ENCODE results near the gene RNF14.

RNF14 gene

GRCh38 chr5:142016556-142016955 is 47.7 kb downstream of the RNF14 start:
- no peak for ATAC-seq
- TF ChIP-seq, protein P1, sequence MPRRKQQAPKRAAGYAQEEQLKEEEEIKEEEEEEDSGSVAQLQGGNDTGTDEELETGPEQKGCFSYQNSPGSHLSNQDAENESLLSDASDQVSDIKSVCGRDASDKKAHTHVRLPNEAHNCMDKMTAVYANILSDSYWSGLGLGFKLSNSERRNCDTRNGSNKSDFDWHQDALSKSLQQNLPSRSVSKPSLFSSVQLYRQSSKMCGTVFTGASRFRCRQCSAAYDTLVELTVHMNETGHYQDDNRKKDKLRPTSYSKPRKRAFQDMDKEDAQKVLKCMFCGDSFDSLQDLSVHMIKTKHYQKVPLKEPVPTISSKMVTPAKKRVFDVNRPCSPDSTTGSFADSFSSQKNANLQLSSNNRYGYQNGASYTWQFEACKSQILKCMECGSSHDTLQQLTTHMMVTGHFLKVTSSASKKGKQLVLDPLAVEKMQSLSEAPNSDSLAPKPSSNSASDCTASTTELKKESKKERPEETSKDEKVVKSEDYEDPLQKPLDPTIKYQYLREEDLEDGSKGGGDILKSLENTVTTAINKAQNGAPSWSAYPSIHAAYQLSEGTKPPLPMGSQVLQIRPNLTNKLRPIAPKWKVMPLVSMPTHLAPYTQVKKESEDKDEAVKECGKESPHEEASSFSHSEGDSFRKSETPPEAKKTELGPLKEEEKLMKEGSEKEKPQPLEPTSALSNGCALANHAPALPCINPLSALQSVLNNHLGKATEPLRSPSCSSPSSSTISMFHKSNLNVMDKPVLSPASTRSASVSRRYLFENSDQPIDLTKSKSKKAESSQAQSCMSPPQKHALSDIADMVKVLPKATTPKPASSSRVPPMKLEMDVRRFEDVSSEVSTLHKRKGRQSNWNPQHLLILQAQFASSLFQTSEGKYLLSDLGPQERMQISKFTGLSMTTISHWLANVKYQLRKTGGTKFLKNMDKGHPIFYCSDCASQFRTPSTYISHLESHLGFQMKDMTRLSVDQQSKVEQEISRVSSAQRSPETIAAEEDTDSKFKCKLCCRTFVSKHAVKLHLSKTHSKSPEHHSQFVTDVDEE (CRISPR knock-in tag; IDR thresholded peaks at IDR 0.05) = no peak
- TF ChIP-seq PATZ1 (CRISPR knock-in tag; IDR thresholded peaks at IDR 0.05; ENCODE audit: borderline replicate concordance) = no peak
- no peak for TF ChIP-seq ZC3H10 (CRISPR knock-in tag; IDR thresholded peaks at IDR 0.05)
- TF ChIP-seq TCF4 (CRISPR knock-in tag; IDR thresholded peaks at IDR 0.05; ENCODE audit: borderline replicate concordance) = no peak
- TF ChIP-seq SNAI2 (CRISPR knock-in tag; IDR thresholded peaks at IDR 0.05) = no peak

GRCh38 chr5:142017832-142018427 is 49.0 kb downstream of the RNF14 start:
- TF ChIP-seq TOX (CRISPR knock-in tag; IDR thresholded peaks at IDR 0.05; ENCODE audit: borderline replicate concordance) (no peak), OSR1 (CRISPR knock-in tag; IDR thresholded peaks at IDR 0.05) (no peak), TCF4 (CRISPR knock-in tag; IDR thresholded peaks at IDR 0.05; ENCODE audit: borderline replicate concordance) (no peak), CSDC2 (CRISPR knock-in tag; IDR thresholded peaks at IDR 0.05) (no peak), ZFP30 (CRISPR knock-in tag; IDR thresholded peaks at IDR 0.05) (no peak), ZNF70 (CRISPR knock-in tag; IDR thresholded peaks at IDR 0.05) (no peak), ZNF8 (CRISPR knock-in tag; IDR thresholded peaks at IDR 0.05) (no peak)
- ATAC-seq = no peak

GRCh38 chr5:142020122-142020659 is 51.3 kb downstream of the RNF14 start:
- no peak for ATAC-seq
- TF ChIP-seq ZNF8 (CRISPR knock-in tag; IDR thresholded peaks at IDR 0.05) (no peak), ZNF70 (CRISPR knock-in tag; IDR thresholded peaks at IDR 0.05) (no peak), ESRRG (CRISPR knock-in tag; IDR thresholded peaks at IDR 0.05) (no peak), SNAI2 (CRISPR knock-in tag; IDR thresholded peaks at IDR 0.05) (no peak), OSR1 (CRISPR knock-in tag; IDR thresholded peaks at IDR 0.05) (no peak), GLIS3 (CRISPR knock-in tag; IDR thresholded peaks at IDR 0.05) (no peak), ZNF565 (CRISPR knock-in tag; conservative IDR thresholded peaks at IDR 0.05; ENCODE audit: low read depth) (no peak)
- TF ChIP-seq, protein P2, sequence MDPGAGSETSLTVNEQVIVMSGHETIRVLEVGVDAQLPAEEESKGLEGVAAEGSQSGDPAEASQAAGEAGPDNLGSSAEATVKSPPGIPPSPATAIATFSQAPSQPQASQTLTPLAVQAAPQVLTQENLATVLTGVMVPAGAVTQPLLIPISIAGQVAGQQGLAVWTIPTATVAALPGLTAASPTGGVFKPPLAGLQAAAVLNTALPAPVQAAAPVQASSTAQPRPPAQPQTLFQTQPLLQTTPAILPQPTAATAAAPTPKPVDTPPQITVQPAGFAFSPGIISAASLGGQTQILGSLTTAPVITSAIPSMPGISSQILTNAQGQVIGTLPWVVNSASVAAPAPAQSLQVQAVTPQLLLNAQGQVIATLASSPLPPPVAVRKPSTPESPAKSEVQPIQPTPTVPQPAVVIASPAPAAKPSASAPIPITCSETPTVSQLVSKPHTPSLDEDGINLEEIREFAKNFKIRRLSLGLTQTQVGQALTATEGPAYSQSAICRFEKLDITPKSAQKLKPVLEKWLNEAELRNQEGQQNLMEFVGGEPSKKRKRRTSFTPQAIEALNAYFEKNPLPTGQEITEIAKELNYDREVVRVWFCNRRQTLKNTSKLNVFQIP (CRISPR knock-in tag; IDR thresholded peaks at IDR 0.05; ENCODE audit: borderline replicate concordance, low read depth) = no peak
- TF ChIP-seq, protein P3, sequence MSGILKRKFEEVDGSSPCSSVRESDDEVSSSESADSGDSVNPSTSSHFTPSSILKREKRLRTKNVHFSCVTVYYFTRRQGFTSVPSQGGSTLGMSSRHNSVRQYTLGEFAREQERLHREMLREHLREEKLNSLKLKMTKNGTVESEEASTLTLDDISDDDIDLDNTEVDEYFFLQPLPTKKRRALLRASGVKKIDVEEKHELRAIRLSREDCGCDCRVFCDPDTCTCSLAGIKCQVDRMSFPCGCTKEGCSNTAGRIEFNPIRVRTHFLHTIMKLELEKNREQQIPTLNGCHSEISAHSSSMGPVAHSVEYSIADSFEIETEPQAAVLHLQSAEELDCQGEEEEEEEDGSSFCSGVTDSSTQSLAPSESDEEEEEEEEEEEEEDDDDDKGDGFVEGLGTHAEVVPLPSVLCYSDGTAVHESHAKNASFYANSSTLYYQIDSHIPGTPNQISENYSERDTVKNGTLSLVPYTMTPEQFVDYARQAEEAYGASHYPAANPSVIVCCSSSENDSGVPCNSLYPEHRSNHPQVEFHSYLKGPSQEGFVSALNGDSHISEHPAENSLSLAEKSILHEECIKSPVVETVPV (CRISPR knock-in tag; IDR thresholded peaks at IDR 0.05) = no peak

DNA sequence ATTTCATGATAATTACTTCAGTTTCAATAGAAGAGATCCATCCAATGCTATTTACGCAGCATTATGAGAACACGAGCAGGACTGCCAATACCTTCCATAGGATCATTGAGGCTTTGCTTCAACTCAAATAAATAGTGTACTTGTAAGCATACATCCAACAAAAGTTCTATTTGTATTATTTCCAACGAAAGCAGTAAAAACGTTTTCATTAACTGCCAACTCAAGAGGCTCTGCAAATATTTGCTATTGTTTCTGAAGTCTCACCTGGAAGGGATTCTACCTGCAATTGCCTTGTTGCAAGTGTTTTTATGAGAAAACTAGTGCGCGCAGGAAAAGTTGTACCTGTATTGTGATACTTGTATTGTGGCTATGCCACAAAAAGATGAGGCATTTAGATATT is 54.9 kb downstream of the RNF14 start:
- no peak for TF ChIP-seq BACH2 (CRISPR knock-in tag; IDR thresholded peaks at IDR 0.05; ENCODE audit: borderline replicate concordance)
- TF ChIP-seq TCF4 (CRISPR knock-in tag; IDR thresholded peaks at IDR 0.05; ENCODE audit: borderline replicate concordance) = no peak
- no peak for TF ChIP-seq ZNF565 (CRISPR knock-in tag; conservative IDR thresholded peaks at IDR 0.05; ENCODE audit: low read depth)
- TF ChIP-seq, protein P4, sequence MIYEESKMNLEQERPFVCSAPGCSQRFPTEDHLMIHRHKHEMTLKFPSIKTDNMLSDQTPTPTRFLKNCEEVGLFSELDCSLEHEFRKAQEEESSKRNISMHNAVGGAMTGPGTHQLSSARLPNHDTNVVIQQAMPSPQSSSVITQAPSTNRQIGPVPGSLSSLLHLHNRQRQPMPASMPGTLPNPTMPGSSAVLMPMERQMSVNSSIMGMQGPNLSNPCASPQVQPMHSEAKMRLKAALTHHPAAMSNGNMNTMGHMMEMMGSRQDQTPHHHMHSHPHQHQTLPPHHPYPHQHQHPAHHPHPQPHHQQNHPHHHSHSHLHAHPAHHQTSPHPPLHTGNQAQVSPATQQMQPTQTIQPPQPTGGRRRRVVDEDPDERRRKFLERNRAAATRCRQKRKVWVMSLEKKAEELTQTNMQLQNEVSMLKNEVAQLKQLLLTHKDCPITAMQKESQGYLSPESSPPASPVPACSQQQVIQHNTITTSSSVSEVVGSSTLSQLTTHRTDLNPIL (CRISPR knock-in tag; IDR thresholded peaks at IDR 0.05; ENCODE audit: low read depth) = no peak
- no peak for TF ChIP-seq PPARA (CRISPR knock-in tag; IDR thresholded peaks at IDR 0.05; ENCODE audit: borderline replicate concordance)
- TF ChIP-seq ZFP3 (CRISPR knock-in tag; IDR thresholded peaks at IDR 0.05) = no peak
- no peak for TF ChIP-seq CSDC2 (CRISPR knock-in tag; IDR thresholded peaks at IDR 0.05)
- ATAC-seq = no peak
